Left ventricle myocardium superior (tissue), 1 donor: ENCODE data around the gene PYCR2. TPM values are rescaled to one million over a fixed set of nuclear protein-coding genes. Genes with fewer than 3 reads are reported as not detected.
"Not testable (repeated sequence)": the region's sequence is repeated elsewhere in the genome, so short reads cannot be mapped to it uniquely, and the experiment has no call there.

ENCODE experiments used
- ATAC-seq: fragments of 200-7000 bp; cut with Tn5 transposase; one replicate; pipeline ENCODE4 v1.9.1; 2020; ENCODE audit warnings: mild to moderate bottlenecking, moderate library complexity
- DNase-seq: peaks from one replicate; pipeline ENCODE4 v3.0.0-alpha.2; 2020
- intact Hi-C: fragments of 100-400 bp; cut with micrococcal nuclease; formaldehyde crosslinking; loops from one replicate; pipeline ENCODE4 v1.11.0; 2022
- long read RNA-seq: library from polyadenylated mRNA; unstranded; transcript quantifications from one replicate; pipeline ENCODE4 v2.0.0, GENCODE V29; 2021
- total RNA-seq: library from RNA; stranded (reverse); fragmentation: NEBNext Ultra II Directional; extraction: Animal tissue kit (Norgen Biotek cat#: 25700); gene quantifications from one replicate; pipeline ENCODE4 v1.2.1, GENCODE V29; 2021
- donor health status: DM: no; HTN: yes; CAD: no; lungs with severe emphysema.

Gene PYCR2
- total RNA-seq = 62.3 TPM
- long read RNA-seq, transcript PYCR2-201 (7 exons, 1,689 nt) = major isoform, 69 of 92 reads
- long read RNA-seq, partial matches to known transcripts = 17 of 92 reads
- long read RNA-seq, other reads (novel, unspliced or antisense) = 5 of 92 reads

DNA sequence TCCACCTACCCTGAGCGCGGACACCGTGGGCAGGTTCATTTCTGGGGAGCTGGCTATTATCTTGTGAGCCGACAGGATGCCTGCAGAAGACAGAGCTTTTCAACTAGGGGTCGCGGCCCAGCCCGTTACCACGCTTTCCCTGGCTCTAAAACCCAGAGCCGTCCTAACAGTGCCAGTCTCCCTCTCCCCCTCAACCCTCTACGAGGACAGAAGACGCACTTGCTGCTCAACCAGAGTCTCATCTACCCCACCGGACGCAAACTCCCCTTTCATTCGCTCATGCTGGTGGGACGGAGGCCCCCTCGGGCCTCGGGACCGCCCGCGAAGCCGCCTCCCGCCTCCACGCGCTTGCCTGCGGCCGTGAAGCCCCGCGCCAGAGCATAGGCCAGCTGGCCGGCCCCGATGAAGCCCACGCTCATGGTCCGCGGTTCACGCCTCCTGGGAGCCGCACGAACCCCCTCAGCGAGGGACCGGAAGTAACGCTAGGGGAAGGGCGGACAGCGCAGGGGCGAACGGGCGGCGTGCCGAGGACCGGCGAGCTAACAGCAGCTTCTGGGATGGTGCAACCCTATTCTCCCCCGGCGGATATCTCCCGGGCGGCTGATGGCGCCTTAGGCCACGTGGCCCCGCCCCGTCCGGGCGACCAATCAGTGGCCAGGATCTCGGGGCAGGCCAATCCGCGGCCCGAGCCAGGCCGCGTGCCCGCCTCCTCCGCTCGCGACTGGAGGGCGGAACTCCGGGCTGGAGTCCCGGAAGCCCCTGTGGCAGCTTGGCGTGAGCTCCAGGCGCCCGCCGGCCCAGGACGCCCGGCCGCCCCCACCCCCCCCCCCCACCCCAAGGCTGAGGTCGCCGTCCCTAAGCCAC lies at the start of gene PYCR2:
Gene PYCR2, minus strand, starts transcription at position 559 of the 864 bp plus-strand sequence. Its CDS starts 140 bp downstream, at position 419.
- peak; percentile 98 for DNase-seq
- ATAC-seq = peak; percentile 99
- intact Hi-C loops = no loop called here

DNA sequence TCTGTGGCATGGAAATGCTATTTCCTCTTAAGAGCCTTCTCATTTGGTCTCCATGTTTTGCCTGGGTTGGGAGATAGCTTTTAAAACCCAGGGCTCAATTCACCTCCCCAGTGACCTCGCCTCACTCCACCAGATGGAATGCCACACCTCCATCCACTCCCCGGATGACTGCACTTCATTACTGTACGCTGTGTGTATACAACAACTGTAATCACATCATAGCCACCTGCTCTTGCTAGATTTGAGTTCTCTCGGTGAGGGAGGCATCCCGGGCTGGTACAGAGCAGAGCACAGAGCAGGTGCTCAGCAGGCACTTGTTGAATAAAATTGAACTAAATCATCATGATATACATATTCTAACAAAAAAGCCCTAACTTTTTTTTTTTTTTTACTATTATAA lies 49.1 kb upstream of the PYCR2 start:
- DNase-seq (no peak), ATAC-seq (no peak)
- intact Hi-C loops = no loop called here

DNA sequence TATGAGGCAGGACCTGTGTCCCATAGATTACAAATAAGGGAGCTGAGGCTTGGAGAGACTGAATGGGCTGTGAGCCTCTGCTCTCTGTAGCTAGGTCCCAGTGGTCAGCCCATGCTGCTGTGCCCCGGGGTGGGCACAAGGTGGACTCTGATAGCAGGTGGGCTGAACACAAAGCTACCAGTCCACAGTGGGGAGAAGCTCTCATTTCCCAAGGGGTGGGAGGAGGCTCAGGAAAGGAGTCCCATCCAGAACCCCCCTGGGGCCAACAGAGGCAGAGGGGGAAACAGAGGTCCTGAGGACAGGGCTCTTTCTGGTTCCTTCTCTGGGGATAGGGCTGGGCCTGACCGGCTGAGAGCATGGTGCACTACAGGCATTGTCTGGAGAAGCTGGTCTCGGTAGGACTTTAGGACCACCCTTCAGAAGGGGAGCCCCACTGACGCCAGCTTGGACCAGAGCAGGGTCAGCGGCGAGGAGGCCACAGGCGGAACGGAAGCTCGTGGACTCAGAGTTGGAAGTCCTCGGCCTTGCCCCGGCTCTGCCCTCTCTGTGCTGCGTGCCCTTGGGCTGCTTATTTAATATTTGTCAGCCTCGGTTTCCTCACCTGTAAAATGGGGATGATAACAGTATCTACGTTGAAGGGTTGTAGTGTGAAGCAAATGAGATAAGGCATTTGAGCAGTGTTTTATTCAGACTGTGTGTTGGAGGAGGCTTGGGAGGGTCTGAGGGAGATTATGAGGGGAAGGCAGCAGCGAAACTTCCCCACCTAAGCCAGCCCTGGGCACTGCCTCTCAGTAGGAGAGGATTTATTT lies 48.5 kb upstream of the PYCR2 start:
- intact Hi-C loops = no loop called here
- ATAC-seq = no peak
- no peak for DNase-seq

DNA sequence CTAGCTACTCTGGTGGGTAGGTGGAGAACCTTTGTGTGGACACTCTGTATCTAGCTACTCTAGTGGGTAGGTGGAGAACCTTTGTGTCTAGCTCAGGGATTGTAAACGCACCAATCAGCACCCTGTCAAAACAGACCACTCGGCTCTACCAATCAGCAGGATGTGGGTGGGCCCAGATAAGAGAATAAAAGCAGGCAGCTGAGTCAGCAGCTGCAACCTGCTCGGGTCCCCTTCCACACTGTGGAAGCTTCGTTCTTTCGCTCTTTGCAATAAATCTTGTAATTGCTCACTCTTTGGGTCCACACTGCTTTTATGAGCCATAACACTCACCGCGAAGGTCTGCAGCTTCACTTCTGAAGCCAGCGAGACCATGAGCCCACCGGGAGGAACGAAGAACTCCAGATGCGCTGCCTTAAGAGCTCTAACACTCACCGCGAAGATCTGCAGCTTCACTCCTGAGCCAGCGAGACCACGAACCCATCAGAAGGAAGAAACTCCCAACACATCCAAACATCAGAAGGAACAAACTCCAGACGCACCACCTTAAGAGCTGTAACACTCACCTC lies 46.6 kb upstream of the PYCR2 start:
- intact Hi-C loops, DNase-seq, ATAC-seq: not testable (repeated sequence)

DNA sequence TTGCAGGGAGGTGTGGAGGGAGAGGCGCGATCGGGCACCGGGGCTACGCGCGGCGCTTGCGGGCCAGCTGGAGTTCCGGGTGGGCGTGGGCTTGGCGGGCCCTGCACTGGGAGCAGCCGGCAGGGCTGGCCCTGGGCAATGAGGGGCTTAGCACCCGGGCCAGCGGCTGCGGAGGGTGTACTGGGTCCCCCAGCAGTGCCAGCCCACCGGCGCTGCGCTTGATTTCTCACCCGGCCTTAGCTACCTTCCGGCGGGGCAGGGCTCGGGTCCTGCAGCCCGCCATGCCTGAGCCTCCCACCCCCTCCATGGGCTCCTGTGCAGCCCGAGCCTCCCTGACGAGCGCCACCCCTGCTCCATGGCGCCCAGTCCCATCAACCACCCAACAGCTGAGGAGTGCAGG lies 45.7 kb upstream of the PYCR2 start:
- ATAC-seq, intact Hi-C loops, DNase-seq: not testable (repeated sequence)

DNA sequence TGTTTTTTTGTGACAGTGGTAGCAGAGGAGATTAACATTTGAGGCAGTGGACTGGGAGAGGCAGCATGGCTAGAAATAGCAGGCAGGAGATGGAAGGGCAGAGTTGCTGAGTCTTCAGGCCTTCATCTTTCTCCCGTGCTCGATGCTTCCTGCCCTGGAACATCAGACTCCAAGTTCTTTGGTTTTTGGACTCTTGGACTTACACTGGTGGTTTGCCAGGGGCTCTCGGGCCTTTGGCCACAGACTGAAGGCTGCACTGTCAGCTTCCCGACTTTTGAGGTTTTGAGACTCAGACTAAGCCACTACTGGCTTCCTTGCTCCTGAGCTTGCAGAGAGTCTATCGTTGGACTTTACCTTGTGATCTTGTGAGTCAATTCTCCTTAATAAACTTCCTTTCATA lies 41.2 kb upstream of the PYCR2 start:
- DNase-seq (no peak), ATAC-seq (no peak)
- intact Hi-C loops = no loop called here

DNA sequence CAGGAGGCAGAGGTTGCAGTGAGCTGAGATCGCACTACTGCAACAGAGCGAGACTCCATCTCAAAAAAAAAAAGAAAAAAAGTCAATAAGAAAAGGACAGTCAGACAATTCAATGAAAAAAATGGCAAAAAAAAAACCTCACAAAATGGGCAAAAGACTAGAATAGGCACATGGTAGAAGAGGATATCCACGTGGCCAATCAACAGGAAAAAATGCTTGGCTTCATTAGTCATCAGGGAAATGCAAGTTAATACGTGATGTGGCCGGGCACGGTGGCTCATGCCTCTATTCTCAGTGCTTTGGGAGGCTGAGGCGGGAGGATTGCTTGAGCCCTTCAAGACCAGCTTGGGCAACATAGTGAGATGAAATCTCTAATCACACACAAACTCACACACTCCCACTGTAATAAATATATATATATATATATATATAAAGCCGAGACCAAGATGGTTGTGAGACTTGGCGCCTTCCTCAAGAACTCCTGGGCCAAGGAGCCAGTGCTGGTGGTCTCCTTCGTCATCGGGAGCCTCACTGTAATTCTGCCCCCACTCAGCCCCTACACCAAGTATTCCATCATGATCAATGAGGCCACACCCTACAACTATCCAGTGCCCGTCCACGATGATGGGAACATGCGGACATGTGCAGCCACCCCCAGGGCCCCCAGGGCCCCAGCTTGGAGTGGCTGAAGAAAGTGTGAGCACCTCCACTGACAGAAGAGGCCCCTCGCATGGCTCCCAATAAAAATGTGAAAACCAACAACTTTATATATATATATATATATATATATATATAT lies 39.9 kb upstream of the PYCR2 start:
- intact Hi-C loops = no loop called here
- ATAC-seq = no peak
- no peak for DNase-seq

DNA sequence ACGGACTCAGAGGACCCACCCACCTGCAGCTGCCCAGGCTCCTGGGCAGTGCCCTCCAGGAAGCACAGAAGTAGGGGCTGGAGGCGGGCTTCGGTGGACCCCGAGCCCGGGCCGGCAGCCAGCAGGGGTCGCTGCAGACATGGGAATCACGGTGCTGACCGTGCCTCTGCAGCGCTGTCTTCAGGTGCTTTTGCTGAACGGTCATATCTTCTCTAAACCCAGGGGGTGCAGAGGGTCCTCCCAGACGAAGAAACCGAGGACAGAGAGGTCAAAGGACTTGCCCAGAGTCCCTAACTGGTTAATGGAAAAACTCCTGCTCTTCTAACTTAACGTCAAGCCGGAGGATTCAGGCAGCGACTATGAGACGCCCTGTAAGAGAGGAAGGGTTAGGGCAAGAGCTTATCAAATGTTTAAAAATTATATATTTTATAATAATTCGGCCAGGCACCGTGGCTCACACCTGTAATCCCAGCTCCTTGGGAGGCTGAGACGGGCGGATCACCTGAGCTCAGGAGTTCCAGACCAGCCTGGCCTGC lies 38.5 kb upstream of the PYCR2 start:
- ATAC-seq = peak; percentile 50
- intact Hi-C loops = no loop called here
- DNase-seq = peak; percentile 64

DNA sequence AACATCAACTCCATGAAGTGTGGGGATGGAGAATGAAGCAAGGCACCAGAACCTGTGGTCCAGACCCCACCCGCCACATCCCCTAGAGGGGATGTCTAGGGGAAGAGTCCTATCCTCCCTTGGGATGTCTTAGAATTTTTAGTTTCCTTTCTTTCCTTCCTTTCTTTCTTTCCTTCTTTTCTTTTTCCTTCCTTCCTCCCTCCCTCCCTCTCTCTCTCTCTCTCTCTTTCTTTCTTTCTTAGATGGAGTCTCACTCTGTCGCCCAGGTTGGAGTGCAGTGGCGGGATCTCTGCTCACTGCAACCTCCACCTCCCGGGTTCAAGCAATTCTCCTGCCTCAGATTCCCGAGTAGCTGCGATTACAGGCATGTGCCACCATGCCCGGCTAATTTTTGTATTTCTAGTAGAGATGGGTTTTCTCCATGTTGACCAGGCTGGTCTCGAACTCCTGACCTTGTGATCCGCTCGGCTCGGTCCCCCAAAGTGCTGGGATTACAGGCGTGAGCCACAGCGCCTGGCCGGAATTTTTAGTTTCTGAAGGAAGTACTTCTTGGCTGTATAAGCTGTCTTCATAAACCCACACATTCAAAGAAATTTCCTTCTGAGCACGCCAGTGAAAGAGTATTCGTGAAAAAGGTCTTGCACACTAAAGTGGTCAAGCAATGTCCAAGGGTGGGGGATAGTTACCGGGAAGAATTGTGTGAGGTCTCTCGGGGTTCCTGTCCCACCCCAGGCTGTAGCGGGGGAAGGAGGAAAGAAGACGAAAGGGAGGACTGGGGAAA lies 37.8 kb upstream of the PYCR2 start:
- DNase-seq = no peak
- intact Hi-C loops = no loop called here
- no peak for ATAC-seq

DNA sequence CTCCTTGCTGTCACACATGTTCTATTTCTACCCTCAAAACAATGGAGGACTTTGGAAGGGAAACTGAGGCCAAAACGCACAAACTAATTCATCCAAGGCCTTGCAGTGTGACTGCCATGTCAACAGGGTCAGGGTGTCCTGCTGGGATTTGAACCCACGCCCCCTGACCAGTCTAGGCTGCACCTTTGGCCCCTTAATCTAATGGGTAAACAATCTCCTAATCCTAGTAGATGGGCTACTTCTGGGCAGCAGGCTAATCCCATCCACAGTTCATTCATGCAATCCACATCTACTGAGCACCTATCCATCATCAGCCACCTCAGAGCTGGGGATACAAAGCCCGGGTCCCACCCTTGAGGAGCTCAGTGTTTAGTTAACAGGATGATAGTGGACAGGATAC lies 34.0 kb upstream of the PYCR2 start:
- no peak for ATAC-seq
- DNase-seq = no peak

DNA sequence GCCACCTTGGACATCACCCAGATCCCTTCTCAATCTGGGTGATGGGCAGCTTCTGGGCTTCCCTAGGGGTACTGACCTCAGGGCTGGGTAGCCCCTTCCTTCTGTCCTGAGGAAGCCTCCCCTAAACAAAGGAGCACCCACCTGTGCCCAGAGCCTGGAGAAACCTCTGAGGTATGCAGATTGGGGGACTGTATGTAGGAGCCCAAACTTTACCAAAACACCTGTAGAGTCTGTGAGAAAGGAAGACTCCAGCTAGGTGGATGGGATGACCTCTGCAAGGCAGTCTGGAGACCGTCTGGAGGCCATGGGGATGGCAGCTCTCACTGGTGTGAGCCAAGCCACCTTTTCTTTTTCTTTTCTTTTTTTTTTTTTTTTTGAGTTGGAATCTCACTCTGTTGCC lies 30.7 kb upstream of the PYCR2 start:
- ATAC-seq (no peak), DNase-seq (no peak)
- intact Hi-C loops = no loop called here

More for the DNA sequence above, 34.0 kb upstream of the PYCR2 start:
- intact Hi-C loops = no loop called here

DNA sequence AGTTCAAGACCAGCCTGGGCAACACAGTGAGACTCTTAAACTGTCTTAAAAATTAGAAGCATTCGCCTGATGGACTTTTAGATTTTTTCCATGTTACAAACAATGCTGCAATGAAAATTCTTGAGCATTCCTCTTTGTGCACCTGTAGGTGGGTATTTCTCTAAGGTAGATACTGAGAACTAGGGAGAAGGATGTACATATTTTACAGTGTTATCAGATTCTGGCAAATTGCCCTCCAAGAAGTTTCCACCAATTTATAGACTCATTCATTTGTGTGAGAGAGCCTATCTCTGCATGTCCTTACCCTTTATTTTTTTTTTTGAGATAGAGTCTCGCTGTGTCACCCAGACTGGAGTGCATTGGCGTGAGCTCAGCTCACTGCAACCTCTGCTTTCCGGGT lies 29.3 kb upstream of the PYCR2 start:
- DNase-seq (no peak), ATAC-seq (no peak)
- intact Hi-C loops = no loop called here

DNA sequence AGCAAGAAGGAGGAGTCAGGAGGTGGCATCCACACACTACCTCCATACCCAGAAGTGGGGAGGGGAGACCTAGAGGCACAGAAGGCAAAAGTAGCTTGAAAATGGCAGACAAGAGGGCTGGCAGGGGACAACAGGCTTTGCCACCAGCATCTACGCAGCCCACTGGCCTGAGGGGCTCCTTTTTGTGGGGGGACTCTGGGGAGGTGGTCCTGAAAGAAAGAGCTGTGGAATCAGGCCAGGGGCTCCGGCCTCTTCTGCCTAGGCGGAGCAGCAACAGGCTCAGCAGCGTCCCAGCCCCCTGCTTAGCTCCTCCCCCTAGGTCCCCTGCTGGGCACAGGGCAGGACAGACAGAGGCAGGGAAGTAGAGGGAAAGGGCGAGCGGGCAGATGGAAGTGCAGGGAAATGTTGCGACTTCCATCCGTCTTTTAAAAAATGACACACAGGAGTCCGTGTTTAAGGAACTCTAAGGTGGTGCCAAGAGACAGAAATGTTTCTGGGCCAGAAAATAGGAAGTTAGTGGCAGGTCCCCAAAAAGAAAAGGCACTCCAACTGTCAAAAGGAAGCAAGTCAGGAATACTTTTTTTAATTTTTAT lies 27.0 kb upstream of the PYCR2 start:
- peak; percentile 15 for ATAC-seq
- DNase-seq = no peak
- intact Hi-C loops = no loop called here

DNA sequence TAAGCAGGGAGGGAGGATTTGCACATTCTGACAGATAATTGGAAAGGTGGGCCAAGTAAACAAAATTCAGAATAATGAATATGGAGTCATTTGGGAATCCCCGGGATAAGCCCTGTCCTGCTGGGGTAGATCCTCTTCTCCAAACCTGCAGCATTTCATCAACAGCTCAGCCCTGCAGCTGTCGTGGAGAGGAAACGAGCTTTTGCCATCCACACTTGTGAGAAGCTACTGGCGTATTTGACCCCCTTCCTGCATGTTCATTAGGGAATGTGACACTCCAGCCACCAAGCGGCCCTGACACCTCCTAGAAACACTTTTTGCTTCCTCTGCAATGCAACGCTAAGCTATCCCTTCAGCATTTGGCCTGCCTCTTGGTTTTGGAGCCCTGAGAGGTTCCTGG lies 25.0 kb upstream of the PYCR2 start:
- intact Hi-C loops = no loop called here
- DNase-seq (no peak), ATAC-seq (no peak)

DNA sequence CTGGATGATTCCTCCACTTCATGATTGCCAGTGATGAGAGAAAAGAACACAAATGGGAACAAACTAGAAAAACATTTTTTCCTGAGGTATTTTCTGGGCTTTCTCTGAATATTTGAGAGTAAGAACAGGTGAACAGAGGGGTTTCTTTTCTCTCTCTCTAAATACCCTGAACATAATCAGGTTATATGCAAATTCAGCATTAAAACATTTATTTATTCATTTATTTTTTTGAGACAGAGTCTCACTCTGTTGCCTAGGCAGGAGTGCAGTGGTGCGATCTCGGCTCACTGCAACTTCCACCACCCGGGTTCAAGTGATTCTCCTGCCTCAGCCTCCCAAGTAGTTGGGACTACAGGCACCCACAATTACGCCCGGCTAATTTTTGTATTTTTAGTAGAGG lies 22.8 kb upstream of the PYCR2 start:
- intact Hi-C loops = no loop called here
- no peak for DNase-seq
- ATAC-seq = no peak

DNA sequence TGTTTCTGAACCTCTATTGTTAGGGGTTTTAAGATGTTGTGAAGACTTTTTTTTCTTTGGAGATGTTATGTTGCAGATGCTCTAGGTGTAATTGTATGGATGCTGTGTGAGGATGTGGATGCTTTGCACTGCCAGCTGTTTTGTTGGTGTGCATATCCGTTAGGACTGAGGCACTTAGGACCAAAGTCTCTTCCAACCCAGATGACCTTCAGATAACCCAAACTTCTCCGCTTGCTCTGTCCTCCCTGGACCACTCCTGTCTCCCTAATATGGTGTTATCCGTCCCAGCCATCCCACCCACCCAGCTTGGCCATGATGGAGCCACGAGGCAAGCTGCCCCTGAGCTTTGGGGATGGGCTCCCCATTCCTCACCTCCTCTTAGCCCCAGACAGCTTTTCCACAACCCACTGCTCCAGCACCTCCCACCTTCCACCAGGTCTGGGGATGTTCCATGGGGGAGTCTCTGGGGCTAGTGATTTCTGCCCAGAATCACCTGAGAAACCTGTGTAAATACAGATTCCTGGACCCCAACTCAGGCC lies 22.1 kb upstream of the PYCR2 start:
- no peak for DNase-seq
- ATAC-seq = no peak
- intact Hi-C loops = no loop called here

DNA sequence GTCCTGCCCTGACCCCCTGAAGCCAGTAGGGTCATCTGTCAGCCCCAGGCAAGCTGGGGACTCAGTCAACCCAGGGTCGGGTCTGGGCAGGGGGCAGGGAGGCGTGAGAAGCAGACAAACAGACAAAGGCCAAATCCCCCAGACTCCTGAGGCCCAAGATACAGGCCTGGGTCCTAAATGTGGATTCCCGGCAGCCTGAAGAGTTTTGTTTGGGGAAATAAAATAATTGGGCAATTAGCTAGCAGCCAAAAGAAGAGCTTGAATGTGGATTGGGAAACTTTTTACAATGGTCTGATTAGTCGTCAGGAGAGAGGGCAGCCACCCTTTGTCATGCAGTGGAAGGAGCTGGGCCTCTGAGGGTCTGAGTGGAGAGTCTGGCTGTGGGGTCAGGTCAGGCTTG lies 21.5 kb upstream of the PYCR2 start:
- intact Hi-C loops = no loop called here
- DNase-seq = no peak
- no peak for ATAC-seq
